Astrocyte (in vitro differentiated cells and primary cell): ENCODE results near the gene HOXA11. TPM values are rescaled to one million over a fixed set of nuclear protein-coding genes. Genes with fewer than 3 reads are reported as not detected.

Experiments
- DNase-seq: peaks from one replicate; pipeline ENCODE4 v3.0.0-alpha.2; 2010; ENCODE audit warnings: low read depth
- FAIRE-seq: peaks from 2 replicates; lab custom pipeline; 2011; peaks lifted over from hg19 to GRCh38; lab: Jason Lieb, UNC
- H2AFZ ChIP-seq: 2 replicates; pipeline ENCODE4 v1.6.0; 2012; ENCODE audit warnings: low read depth, low read length, inconsistent platforms
- H3K27ac ChIP-seq: 2 replicates; pipeline ENCODE4 v1.5.1; 2011; ENCODE audit warnings: low read depth, low read length, inconsistent platforms
- H3K27me3 ChIP-seq: 2 replicates; pipeline ENCODE4 v1.6.0; 2011; ENCODE audit warnings: low read length, inconsistent platforms; ENCODE audit not compliant: insufficient read depth
- H3K36me3 ChIP-seq: 2 replicates; pipeline ENCODE4 v1.5.1; 2011; ENCODE audit warnings: low read length, inconsistent platforms; ENCODE audit not compliant: insufficient read depth
- H3K4me1 ChIP-seq: 2 replicates; pipeline ENCODE4 v1.5.1; 2011; ENCODE audit warnings: low read length, inconsistent platforms; ENCODE audit not compliant: insufficient read depth
- H3K4me2 ChIP-seq: 2 replicates; pipeline ENCODE4 v1.6.0; 2012; ENCODE audit warnings: low read length, inconsistent platforms
- H3K4me3 ChIP-seq: 2 replicates; pipeline ENCODE4 v1.5.1; 2011; ENCODE audit warnings: low read depth, mild to moderate bottlenecking, low read length, inconsistent platforms; ENCODE audit not compliant: insufficient read depth
- H3K79me2 ChIP-seq: 2 replicates; pipeline ENCODE4 v1.6.0; 2012; ENCODE audit warnings: mild to moderate bottlenecking, low read length, inconsistent platforms; ENCODE audit not compliant: insufficient read depth
- H3K9ac ChIP-seq: 2 replicates; pipeline ENCODE4 v1.6.0; 2012; ENCODE audit warnings: mild to moderate bottlenecking, low read length, inconsistent platforms
- H3K9me3 ChIP-seq: 2 replicates; pipeline ENCODE4 v1.5.1; 2012; ENCODE audit warnings: low read depth, mild to moderate bottlenecking, low read length, inconsistent platforms; ENCODE audit not compliant: insufficient read depth
- H4K20me1 ChIP-seq: 2 replicates; pipeline ENCODE4 v1.6.0; 2012; ENCODE audit warnings: low read length, inconsistent platforms; ENCODE audit not compliant: insufficient read depth
- H3K27ac Mint-ChIP-seq: one replicate; pipeline ENCODE4 v1.8.0; 2021; ENCODE audit warnings: mild to moderate bottlenecking, mixed read lengths; ENCODE audit not compliant: unreplicated experiment
- H3K27me3 Mint-ChIP-seq: one replicate; pipeline ENCODE4 v1.8.0; 2021; ENCODE audit warnings: low read depth, mixed read lengths; ENCODE audit not compliant: unreplicated experiment
- H3K36me3 Mint-ChIP-seq: one replicate; pipeline ENCODE4 v1.8.0; 2021; ENCODE audit warnings: low read depth, mixed read lengths; ENCODE audit not compliant: unreplicated experiment
- H3K4me1 Mint-ChIP-seq: one replicate; pipeline ENCODE4 v1.8.0; 2021; ENCODE audit warnings: low read depth, mixed read lengths; ENCODE audit not compliant: unreplicated experiment
- H3K4me3 Mint-ChIP-seq: one replicate; pipeline ENCODE4 v1.8.0; 2021; ENCODE audit warnings: mild to moderate bottlenecking, moderate library complexity, mixed read lengths; ENCODE audit not compliant: unreplicated experiment
- H3K9me3 Mint-ChIP-seq: one replicate; pipeline ENCODE4 v1.8.0; 2021; ENCODE audit warnings: mild to moderate bottlenecking, mixed read lengths; ENCODE audit not compliant: unreplicated experiment
- EZH2 ChIP-seq: IDR thresholded peaks from 2 replicates; pipeline ENCODE4 v1.6.1; 2012; ENCODE audit warnings: mild to moderate bottlenecking, low read length, inconsistent platforms; ENCODE audit not compliant: insufficient read depth
- total RNA-seq: library from RNA; stranded (reverse); gene quantifications from 2 replicates; pipeline ENCODE4 v1.2.1, GENCODE V29; 2021
- TF ChIP-seq, protein P1 (sequence below): IDR thresholded peaks from 2 replicates; pipeline ENCODE4 v1.5.1; 2011; ENCODE audit warnings: low read depth, mild to moderate bottlenecking, inconsistent platforms, low read length, moderate library complexity; ENCODE audit not compliant: insufficient read depth

HOXA11 gene
- total RNA-seq, 1 donor from 2014 or later, result not detected

DNA sequence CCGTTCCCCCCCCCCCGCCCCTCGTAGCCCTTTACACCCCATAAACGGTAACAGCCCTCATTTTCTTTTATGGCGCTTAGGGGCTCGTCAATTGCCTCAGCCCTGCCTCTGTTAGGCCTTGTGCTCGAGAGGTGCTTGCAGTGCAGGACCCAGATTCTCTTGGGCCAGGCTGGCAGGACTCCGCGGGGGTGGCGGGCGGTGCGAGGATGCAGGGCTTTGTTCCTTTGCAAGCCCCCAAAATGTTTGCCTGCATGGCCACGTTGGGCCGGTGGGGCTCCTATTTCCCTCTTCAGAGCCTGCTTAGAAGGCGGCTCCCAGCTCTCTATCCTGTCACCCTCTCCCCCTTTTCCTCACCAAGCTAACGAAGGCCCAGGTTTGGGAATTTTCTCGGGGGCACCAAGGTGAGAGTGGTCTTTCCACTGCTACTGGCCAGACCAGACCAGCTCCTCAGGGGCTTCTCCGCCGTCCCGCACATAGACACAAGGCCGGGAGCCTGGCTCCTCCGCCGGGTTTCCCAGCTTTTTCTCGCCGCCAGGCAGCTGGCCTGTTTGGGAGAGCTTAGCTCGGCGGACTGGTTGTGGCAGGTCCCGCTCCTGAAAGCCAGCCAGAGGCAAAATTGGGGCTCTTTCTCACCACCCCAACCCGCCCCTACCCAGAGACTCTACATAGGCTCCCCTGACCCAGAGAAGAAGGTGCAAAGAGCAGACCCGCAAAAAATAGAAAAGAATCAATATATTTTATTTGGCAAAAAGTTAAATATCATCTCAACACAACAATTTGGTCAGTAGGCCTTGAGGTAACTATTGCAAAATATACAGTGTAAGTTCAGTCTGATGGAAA is 23.1 kb downstream of the HOXA11 start:
- no peaks in the 10 kb centered on the region for H3K36me3 ChIP-seq
- no peaks in the 10 kb centered on the region for H3K36me3 Mint-ChIP-seq
- H3K4me3 Mint-ChIP-seq, result no peak overlapping the region
- no peak for TF ChIP-seq EZH2
- TF ChIP-seq, protein P1, sequence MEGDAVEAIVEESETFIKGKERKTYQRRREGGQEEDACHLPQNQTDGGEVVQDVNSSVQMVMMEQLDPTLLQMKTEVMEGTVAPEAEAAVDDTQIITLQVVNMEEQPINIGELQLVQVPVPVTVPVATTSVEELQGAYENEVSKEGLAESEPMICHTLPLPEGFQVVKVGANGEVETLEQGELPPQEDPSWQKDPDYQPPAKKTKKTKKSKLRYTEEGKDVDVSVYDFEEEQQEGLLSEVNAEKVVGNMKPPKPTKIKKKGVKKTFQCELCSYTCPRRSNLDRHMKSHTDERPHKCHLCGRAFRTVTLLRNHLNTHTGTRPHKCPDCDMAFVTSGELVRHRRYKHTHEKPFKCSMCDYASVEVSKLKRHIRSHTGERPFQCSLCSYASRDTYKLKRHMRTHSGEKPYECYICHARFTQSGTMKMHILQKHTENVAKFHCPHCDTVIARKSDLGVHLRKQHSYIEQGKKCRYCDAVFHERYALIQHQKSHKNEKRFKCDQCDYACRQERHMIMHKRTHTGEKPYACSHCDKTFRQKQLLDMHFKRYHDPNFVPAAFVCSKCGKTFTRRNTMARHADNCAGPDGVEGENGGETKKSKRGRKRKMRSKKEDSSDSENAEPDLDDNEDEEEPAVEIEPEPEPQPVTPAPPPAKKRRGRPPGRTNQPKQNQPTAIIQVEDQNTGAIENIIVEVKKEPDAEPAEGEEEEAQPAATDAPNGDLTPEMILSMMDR, result no peak
- H3K9me3 ChIP-seq, result peaks cover 6% of the 10 kb centered on the region
- H3K27me3 ChIP-seq, result peaks cover 94% of the 10 kb centered on the region
- H4K20me1 ChIP-seq, result no peaks in the 10 kb centered on the region
- no peak overlapping the region for H2AFZ ChIP-seq
- no peak for FAIRE-seq
- H3K27ac Mint-ChIP-seq, result no peak overlapping the region
- H3K9me3 Mint-ChIP-seq, result peaks cover 26% of the 10 kb centered on the region
- H3K9ac ChIP-seq, result no peak overlapping the region
- peaks cover 81% of the 10 kb centered on the region for H3K27me3 Mint-ChIP-seq
- no peaks in the 10 kb centered on the region for H3K4me1 ChIP-seq
- no peak overlapping the region for H3K4me2 ChIP-seq
- H3K4me1 Mint-ChIP-seq, result no peaks in the 10 kb centered on the region
- H3K79me2 ChIP-seq, result no peaks in the 10 kb centered on the region
- no peak overlapping the region for H3K4me3 ChIP-seq
- DNase-seq, result no peak
- no peak overlapping the region for H3K27ac ChIP-seq

DNA sequence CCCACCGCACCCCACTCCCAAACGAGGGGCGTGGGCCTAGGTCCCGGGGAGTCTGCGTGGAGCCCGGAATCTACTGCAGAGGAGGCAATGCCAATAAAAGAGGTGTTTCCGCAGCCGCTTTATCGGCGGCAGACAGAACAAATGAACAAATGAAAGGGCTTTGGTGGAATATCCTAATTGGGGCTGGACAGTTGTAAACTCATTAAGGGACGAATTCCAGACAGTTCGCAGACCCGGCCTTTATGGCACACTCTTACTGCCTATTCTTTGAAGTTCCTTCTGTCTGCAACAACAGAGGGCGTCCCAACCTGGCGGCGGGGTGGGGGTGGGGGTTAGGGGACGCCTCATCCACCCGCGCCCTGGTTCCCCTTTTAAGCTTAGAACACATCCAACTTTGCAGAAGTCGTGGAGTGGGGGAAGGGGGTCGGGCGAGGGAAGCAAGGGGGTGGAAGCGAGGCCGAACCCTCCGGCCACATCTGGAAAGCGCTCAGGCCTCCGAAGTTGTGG is 23.8 kb downstream of the HOXA11 start:
- Mint-ChIP-seq H3K36me3 (no peaks in the 10 kb centered on the region), H3K27ac (no peak overlapping the region), H3K9me3 (peaks cover 30% of the 10 kb centered on the region), H3K4me3 (peak overlapping the region; percentile 66), H3K4me1 (no peaks in the 10 kb centered on the region), H3K27me3 (peaks cover 79% of the 10 kb centered on the region)
- no peaks in the 10 kb centered on the region for H3K36me3 ChIP-seq
- no peak overlapping the region for H3K27ac ChIP-seq
- H3K4me3 ChIP-seq, result peak overlapping the region; percentile 30
- TF ChIP-seq, protein P1, result no peak
- no peak for TF ChIP-seq EZH2
- H3K9ac ChIP-seq, result no peak overlapping the region
- FAIRE-seq, result no peak
- H3K4me2 ChIP-seq, result peak overlapping the region; percentile 86
- no peaks in the 10 kb centered on the region for H3K4me1 ChIP-seq
- DNase-seq, result no peak
- H2AFZ ChIP-seq, result peak overlapping the region; percentile 55
- peaks cover 7% of the 10 kb centered on the region for H3K9me3 ChIP-seq
- no peaks in the 10 kb centered on the region for H3K79me2 ChIP-seq
- H4K20me1 ChIP-seq, result no peaks in the 10 kb centered on the region
- peaks cover 92% of the 10 kb centered on the region for H3K27me3 ChIP-seq
